GM19025 (cell line): ENCODE measurements around the gene MAP1LC3C.
"Not testable (repeated sequence)": the region's sequence is repeated elsewhere in the genome, so short reads cannot be mapped to it uniquely, and the experiment has no call there.

Experiments
- ATAC-seq: cut with Tn5 transposase; IDR thresholded peaks from one replicate; pipeline ENCODE4 v1.9.1; 2021; ENCODE audit warnings: mild to moderate bottlenecking, low read depth, moderate library complexity; ENCODE audit not compliant: unreplicated experiment

MAP1LC3C gene

DNA sequence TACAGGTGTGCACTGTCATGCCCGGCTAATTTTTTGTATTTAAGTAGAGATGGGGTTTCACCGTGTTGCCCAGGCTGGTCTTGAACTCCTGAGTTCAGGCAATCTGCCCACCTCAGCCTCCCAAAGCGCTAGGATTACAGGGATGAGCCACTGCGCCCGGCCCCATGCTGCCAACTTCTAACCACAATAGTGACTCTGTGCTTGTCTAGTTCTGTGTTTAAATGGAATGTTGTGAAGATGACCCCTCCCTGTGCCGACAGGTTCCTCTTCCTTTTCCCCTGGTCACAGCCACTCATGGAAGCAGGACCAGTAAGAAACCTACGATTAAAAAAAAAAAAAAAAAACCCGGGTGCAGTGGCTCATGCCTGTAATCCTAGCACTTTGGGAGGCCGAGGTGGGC lies 4.7 kb downstream of the MAP1LC3C start:
- ATAC-seq = no peak

DNA sequence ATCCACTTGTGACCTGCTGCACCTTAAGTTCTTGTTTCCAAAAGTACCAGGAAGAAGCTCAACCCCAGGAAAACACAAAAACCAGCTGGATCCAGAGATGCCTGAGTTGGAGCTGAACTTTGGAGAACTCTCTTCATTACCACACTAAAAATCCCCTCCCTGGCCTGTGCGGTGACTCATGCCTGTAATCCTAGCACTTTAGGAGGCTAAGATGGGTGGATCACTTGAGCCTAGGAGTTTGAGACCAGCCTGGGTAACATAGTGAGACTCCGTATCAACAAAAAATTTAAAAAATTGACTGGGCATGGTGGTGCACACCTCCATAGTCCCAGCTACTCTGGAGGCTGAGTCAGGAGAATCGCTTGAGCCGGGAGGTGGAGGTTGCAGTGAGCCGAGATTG lies 6.2 kb downstream of the MAP1LC3C start:
- ATAC-seq = no peak

DNA sequence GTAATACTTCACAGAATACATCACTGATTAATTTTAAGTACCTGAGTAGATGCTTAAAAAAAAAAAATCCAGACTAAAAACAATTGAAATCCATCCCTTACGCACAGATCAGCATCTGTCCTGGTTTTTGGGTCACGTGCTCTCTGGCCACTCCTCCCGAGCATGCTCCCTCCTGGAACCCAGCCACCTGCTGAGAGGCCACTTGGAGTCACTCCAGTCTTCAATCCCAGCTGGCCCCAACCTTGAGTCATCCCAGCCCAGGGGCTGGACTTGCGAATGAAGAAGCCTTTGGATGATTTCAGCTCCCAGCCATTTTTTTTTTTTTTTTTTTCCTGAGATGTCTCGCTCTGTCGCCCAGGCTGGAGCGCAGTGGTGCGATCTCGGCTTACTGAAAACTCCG lies 8.9 kb downstream of the MAP1LC3C start:
- no peak for ATAC-seq

DNA sequence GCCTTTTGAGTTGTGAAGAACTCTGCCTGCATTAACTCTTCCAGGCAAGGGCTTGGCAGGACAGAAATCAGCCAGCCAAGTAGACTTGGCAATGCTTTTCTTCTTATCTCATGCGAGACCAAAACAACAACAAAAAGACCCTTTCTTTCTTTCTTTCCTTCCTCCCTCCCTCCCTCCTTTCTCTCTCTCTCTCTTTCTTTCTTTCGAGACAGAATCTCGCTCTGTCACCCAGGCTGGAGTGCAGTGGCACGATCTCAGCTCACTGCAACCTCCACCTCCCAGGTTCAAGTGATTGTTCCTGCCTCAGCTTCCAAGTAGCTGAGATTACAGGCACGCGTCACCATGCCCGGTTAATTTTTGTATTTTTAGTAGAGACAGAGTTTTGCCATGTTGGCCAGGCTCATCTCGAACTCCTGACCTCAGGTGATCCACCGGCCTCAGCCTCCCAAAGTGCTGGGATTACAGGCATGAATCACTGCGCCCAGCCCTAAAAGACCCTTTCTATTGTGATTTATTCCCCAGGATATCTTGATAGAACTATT lies 10.4 kb downstream of the MAP1LC3C start:
- ATAC-seq = not testable (repeated sequence)

DNA sequence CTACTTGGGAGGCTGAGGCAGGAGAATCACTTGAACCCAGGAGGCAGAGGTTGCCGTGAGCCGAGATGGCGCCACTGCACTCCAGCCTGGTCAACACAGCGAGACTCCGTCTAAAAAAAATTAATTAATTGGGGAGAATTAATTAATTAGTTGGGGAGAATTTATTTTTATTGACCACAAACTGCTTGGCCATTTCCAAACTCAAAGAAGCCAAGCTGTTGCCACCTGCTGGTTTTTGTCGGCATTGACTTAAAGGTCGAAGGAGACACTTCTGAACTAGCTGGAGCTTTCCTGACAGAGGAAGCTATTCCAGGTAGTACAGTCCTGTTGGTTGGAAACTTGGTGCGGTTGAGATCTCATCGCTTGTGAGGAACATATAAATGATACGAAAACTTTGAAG lies 13.1 kb downstream of the MAP1LC3C start:
- ATAC-seq = no peak

DNA sequence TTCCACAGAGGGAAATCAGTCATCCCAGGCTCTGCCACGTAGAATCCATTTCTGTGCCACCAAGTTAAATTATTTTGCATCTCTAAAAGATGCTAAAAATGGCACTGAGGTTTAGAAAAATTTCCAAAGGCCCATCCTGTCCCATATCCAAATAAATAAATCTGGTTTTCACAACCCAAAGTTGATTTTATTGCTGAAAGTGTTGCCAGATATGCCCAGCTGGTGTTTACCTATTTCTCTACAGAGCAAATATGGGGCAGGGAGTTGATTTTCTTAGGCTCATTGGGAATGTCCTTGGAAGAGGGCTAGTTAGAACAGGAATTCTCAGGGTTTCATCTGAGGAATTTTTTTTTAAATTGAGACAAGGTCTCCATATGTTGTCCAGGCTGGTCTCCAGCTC lies 19.0 kb downstream of the MAP1LC3C start:
- no peak for ATAC-seq

DNA sequence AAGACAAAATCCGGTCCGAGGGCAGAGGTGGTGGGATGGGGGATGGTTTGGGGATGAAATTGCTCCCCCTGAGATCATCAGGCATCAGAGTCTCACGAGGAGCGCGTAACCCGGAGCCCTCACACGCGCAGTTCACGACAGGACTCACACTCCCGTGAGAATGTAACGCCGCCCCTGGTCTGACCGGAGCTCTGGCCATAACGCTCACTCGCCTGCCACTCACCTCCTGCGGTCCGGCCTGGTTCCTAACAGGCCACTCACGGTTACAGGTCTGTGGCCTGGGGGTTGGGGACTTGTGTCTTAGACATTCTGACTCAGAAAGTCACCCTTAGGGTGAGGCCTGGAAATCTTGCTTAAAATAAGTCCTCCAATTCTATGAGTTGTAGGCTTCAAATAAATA lies 19.8 kb downstream of the MAP1LC3C start:
- ATAC-seq = no peak

DNA sequence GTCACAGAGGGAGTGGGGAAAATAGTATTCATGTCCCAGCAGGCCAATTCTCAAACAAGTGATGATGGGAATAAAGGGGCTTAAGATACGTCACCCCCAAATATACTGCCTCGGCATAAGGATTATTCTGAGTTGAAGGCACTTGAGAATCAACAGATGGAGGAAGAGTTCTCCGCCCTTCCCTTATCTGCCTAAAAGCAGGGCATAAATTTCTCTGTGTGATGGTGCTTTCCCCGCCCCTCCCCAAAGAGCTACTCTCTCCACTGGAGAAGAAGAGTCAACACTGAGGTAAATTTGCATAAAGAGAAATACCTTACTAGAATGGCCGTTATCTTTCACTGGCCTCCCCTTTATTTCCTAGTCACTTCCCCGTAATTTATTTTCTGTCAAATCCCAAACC lies 22.7 kb downstream of the MAP1LC3C start:
- no peak for ATAC-seq

DNA sequence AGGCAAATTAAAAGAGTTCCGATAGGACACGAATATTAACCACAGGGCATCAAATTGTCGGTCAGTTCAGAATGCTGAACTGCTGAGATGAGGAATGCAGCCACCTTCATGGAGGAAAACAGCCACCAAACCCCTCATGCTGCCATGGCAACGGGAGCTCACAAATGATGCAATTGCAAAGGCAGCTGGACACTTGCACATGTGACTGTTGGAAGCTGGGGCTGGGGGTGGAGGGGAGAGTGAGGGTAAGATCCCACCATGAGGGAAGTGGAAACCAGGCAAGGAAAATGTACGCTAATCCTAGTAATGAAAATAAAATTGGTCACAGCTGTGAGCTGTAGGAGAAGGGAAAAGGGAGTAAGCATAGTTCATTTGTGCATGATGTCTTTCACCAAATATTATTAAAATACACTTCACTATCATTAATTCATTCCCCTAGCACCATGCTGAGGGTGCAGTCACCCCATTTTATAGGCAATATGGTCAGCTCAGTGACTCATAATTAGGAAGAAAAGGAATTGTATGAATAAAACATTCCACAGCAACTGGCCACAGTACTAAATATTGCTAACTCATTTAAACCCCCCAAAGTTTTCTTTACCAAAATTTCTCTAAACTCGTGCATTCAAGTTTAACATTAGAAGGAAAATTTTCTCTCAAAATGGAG lies 26.1 kb downstream of the MAP1LC3C start:
- no peak for ATAC-seq

DNA sequence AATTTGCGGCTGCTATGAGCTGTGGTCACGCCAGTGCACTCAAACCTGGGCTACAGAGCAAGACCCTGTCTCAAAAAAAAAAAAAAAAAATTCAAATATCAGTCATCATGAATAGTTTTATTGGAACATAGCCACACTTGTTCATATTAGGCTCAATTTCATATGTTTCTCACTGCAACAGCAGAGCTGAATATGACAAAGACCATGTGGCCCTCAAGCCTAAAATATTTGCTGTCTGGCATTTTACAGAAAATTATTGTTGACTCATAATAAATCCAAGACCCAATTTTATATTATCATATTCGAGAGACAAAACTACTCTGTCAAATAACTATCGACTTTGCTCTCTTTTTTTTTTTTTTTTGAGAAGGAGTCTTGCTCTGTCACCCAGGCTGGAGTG lies 30.3 kb downstream of the MAP1LC3C start:
- no peak for ATAC-seq

DNA sequence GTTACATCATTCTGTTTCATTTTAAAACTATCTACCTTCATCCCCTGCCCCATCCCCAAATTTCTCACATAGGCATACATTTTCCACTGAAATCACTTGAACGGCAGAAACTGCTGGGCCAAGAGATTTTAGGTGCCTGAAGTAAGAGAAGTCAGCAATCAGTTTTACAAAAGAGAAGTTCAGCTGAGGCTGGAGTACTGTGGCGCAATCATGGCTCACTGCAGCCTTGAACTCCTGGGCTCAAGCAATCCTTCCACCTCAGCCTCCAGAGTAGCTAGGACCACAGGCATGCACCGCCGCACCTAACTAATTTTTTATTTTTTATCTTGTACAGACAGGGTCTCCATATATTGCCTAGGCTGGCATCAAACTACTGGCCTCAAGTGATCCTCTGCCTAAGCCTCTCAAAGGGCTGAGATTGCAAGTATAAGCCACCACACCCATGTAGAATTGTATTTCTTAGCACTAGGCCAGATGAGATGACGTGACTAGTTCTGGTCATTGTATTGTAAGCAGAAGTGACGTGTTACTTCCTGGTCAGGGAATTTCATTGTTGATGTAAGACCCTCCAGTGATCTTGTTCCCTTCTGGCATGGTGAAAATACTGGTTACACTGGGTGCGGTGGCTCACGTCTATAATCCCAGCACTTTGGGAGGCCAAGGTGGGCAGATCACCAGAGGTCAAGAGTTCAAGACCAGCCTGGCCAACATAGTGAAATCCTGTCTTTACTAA lies 34.2 kb downstream of the MAP1LC3C start:
- no peak for ATAC-seq

DNA sequence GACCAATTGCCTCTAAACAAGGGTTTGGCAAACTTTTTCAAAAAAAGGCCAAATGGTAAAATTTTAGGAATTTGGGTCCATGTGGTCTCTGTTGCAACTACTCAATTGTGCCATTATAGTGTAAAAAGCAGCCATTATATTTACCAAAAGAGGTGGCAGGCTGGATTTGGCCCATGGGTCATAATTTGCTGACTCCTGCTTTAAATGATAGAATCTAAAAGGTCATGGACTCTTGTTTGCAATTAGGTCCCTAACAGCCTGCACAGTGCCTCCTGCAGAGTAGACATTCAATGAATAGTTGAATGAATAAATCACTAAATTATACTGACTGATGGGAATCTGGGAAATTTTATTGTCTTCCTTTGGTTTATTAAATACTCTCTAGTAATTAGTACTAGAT lies 35.2 kb downstream of the MAP1LC3C start:
- ATAC-seq = no peak

DNA sequence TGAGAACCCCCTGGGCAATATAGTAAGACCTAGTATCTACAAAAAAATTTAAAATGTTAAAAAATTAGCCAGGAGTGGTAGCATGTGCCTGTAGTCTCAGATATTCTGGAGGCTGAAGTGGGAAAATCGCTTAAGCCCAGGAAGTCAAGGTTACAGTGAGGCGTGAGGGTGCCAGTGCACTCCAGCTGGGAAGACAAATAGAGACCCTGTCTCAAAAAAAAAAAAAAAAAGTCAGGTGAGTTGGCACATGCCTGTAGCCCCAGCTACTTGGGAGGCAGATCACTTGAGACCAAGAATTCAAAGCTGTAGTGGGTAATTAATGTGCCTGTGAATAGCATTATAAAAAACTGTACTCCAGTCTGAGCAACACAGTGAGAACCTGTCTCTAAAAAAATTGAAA lies 36.7 kb downstream of the MAP1LC3C start:
- no peak for ATAC-seq

DNA sequence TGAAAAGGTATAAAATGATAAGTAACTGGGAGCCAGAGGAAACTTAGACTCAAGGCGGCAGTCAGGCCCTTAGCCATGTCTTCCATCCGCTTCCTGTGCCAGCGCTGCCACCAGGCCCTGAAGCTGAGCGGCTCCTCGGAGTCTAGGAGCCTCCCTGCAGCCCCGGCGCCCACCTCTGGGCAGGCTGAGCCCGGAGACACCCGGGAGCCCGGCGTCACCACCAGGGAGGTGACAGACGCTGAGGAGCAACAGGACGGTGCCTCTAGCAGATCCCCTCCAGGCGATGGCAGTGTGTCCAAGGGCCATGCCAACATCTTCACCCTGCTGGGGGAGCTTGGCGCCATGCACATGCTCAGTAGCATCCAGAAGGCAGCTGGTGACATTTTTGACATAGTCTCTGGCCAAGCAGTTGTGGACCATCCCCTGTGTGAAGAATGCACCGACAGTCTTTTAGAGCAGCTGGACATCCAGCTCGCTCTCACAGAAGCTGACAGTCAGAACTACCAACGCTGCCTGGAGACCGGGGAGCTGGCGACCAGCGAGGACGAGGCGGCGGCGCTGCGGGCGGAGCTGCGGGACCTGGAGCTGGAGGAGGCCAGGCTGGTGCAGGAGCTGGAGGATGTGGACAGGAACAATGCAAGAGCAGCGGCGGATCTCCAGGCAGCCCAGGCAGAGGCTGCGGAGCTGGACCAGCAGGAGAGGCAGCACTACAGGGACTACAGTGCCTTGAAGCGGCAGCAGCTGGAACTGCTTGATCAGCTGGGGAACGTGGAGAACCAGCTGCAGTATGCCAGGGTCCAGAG lies 41.0 kb downstream of the MAP1LC3C start, which contains the start of gene BECN2:
BECN2 (plus strand) TSS at position 76 of the 803 bp plus-strand sequence; CDS start at position 76, 0 bp downstream.
- no peak for ATAC-seq

DNA sequence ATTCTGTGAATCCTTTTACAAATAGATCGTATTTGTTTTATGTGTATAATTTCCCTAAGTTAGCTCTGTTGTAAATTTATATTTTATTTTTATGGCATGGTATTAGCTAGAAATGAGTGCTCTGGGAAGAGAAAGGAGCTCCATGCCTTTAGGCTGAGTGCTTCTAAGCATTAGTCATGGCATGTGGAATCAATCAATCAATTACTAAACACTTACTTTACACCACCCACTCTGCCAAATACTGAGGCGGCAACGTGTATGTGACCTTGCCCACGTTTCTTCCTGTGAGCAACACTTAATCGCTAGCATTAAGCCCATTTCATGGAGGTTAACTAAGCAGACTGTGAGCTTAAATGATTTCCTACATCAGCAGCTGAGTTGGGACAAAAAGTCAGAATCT lies 48.5 kb downstream of the MAP1LC3C start:
- ATAC-seq = no peak

DNA sequence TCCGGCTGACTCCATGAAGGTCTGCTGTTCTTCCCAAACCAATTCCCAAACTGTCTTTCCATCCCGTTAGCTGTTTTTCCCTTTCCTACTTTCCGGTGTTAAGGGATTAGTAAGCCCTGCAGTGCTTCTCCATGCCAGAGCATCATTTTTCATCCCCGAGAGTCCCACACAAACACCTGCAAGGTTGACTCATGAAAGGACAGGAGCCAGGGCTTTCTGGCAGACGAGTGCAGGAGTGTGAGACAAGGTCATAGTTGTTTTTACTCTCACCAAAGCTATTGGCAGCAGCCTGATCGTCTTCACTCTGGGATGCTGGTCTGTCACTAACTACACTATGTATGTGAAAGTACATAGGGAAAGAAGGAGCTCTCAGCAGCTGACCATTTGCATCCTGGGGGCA lies 51.5 kb downstream of the MAP1LC3C start:
- no peak for ATAC-seq
